PC-9 (cell line): ENCODE results near the gene SCAMP2. TPM values are rescaled to one million over a fixed set of nuclear protein-coding genes. Genes with fewer than 3 reads are reported as not detected.
"Not testable (repeated sequence)": the region's sequence is repeated elsewhere in the genome, so short reads cannot be mapped to it uniquely, and the experiment has no call there.

Experiments used
- BruUV-seq: library from RNA; stranded (reverse); fragments of 400-500 nt; replicated peaks from 2 replicates; lab custom pipeline; 2021; lab: Mats Ljungman, UMichigan
- CTCF ChIA-PET: fragments of 300-600 bp; sonication (Branson Sonifier 250); formaldehyde crosslinking; loops from one replicate; lab custom pipeline; 2022; ENCODE audit warnings: antibody characterized with exemption; lab: Charles Lee
- POLR2A ChIA-PET: fragments of 300-600 bp; sonication (Branson Sonifier 250); formaldehyde crosslinking; loops from one replicate; lab custom pipeline; 2022; ENCODE audit warnings: antibody characterized with exemption; ENCODE audit not compliant: unreplicated experiment; lab: Charles Lee
- DNase-seq, 2 experiments: peaks; one replicate each; pipeline versions ENCODE4 v3.0.0 to v3.0.0-alpha.2; 2015 to 2022; ENCODE audit warnings: mixed read lengths in 1 of 2
- H2AFZ ChIP-seq: fragments of 200-600 bp; sonication (generic); 2 replicates; pipeline ENCODE4 v1.8.1; 2017; ENCODE audit warnings: antibody characterized with exemption
- H3F3A ChIP-seq: fragments of 200-600 bp; sonication (generic); 2 replicates; pipeline ENCODE4 v1.8.1; 2017; ENCODE audit warnings: antibody characterized with exemption, mild to moderate bottlenecking, low read depth; ENCODE audit not compliant: insufficient read depth
- H3K27ac ChIP-seq: fragments of 200-600 bp; sonication (generic); 2 replicates; pipeline ENCODE4 v1.6.1; 2016; ENCODE audit warnings: mixed run types
- H3K27me3 ChIP-seq: fragments of 200-600 bp; sonication (generic); 2 replicates; pipeline ENCODE4 v1.6.1; 2016; ENCODE audit warnings: low read depth, mixed run types; ENCODE audit not compliant: insufficient read depth
- H3K36me3 ChIP-seq: fragments of 200-600 bp; sonication (generic); 2 replicates; pipeline ENCODE4 v1.6.1; 2016; ENCODE audit warnings: low read depth, mixed run types
- H3K4me1 ChIP-seq: fragments of 200-600 bp; sonication (generic); replicated peaks from 2 replicates; pipeline ENCODE4 v1.6.1; 2016; ENCODE audit warnings: mixed run types; ENCODE audit not compliant: insufficient read depth
- H3K4me2 ChIP-seq: fragments of 200-600 bp; sonication (generic); 2 replicates; pipeline ENCODE4 v1.6.1; 2017; ENCODE audit warnings: mixed run types
- H3K4me3 ChIP-seq: fragments of 200-600 bp; sonication (generic); 2 replicates; pipeline ENCODE4 v1.6.1; 2016; ENCODE audit warnings: mixed run types
- H3K79me2 ChIP-seq: fragments of 200-600 bp; sonication (generic); 2 replicates; pipeline ENCODE4 v1.6.1; 2017; ENCODE audit warnings: low read depth, mixed run types
- H3K9me2 ChIP-seq: fragments of 200-600 bp; sonication (generic); 2 replicates; pipeline ENCODE4 v1.8.1; 2017; ENCODE audit warnings: mild to moderate bottlenecking; ENCODE audit not compliant: insufficient read depth
- H3K9me3 ChIP-seq: fragments of 200-600 bp; sonication (generic); 2 replicates; pipeline ENCODE4 v1.8.1; 2016; ENCODE audit warnings: low read depth; ENCODE audit not compliant: insufficient read depth
- H4K20me1 ChIP-seq: fragments of 200-600 bp; sonication (generic); 2 replicates; pipeline ENCODE4 v1.8.1; 2017; ENCODE audit not compliant: insufficient read depth
- EZH2 ChIP-seq: fragments of 200-600 bp; sonication (generic); IDR thresholded peaks from 2 replicates; pipeline ENCODE4 v1.8.0; 2017; ENCODE audit warnings: antibody characterized with exemption, low read depth
- intact Hi-C: fragments of 100-400 bp; cut with micrococcal nuclease; formaldehyde crosslinking; loops from one replicate; pipeline ENCODE4 v1.10.0; 2022; ENCODE audit not compliant: unreplicated experiment
- total RNA-seq: library from RNA; stranded (reverse); gene quantifications from 2 replicates; pipeline ENCODE4 v1.2.3, GENCODE V29; 2021
- TF ChIP-seq, protein P1 (sequence below): fragments of 200-600 bp; sonication (generic); conservative IDR thresholded peaks from 2 replicates; pipeline ENCODE4 v1.6.1; 2017; ENCODE audit warnings: mixed run types, antibody characterized with exemption, mild to moderate bottlenecking, moderate library complexity

Gene SCAMP2
- total RNA-seq, 1 experiment from 2014 or later: 84.6 TPM

DNA sequence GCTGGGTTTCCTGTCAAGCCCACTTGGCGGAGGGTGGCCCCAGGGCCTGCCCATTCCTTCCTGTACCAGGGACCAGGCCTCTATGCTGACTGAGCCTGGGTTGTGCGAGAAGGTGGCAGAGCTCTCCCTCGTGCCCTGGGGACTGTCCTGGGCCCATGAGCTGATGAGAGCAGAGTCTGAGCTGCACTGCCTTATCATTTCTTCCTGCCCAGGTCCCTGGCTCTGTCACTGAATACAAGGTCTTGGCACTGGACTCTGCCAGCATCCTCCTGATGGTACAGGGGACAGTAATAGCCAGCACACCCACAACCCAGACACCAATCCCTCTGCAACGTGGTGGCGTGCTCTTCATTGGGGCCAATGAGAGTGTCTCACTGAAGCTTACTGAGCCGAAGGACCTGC is 24.1 kb upstream of the SCAMP2 start:
- Histone ChIP-seq H2AFZ (no peak overlapping the region), H3K27me3 (no peaks in the 10 kb centered on the region), H3K79me2 (no peaks in the 10 kb centered on the region), H3K4me1 (peaks cover 17% of the 10 kb centered on the region), H3K9me3 (no peaks in the 10 kb centered on the region), H3K27ac (no peak overlapping the region), H4K20me1 (no peaks in the 10 kb centered on the region), H3K36me3 (peaks cover 4% of the 10 kb centered on the region; the same call in 1 of the 2 replicates), H3K4me3 (no peak overlapping the region), H3K4me2 (no peak overlapping the region), H3K9me2 (no peaks in the 10 kb centered on the region), H3F3A (peaks cover 21% of the 10 kb centered on the region; the same call in 1 of the 2 replicates)
- TF ChIP-seq, protein P1, sequence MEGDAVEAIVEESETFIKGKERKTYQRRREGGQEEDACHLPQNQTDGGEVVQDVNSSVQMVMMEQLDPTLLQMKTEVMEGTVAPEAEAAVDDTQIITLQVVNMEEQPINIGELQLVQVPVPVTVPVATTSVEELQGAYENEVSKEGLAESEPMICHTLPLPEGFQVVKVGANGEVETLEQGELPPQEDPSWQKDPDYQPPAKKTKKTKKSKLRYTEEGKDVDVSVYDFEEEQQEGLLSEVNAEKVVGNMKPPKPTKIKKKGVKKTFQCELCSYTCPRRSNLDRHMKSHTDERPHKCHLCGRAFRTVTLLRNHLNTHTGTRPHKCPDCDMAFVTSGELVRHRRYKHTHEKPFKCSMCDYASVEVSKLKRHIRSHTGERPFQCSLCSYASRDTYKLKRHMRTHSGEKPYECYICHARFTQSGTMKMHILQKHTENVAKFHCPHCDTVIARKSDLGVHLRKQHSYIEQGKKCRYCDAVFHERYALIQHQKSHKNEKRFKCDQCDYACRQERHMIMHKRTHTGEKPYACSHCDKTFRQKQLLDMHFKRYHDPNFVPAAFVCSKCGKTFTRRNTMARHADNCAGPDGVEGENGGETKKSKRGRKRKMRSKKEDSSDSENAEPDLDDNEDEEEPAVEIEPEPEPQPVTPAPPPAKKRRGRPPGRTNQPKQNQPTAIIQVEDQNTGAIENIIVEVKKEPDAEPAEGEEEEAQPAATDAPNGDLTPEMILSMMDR: no peak
- no peak for TF ChIP-seq EZH2
- intact Hi-C loops: loop anchor here (5.0 kb wide), 1 partner anchor 40 kb away; no protein-coding TSS in a partner anchor
- BruUV-seq: no TSS peak
- ChIA-PET CTCF (no interaction called here), POLR2A (no interaction called here)
- DNase-seq: no peak

DNA sequence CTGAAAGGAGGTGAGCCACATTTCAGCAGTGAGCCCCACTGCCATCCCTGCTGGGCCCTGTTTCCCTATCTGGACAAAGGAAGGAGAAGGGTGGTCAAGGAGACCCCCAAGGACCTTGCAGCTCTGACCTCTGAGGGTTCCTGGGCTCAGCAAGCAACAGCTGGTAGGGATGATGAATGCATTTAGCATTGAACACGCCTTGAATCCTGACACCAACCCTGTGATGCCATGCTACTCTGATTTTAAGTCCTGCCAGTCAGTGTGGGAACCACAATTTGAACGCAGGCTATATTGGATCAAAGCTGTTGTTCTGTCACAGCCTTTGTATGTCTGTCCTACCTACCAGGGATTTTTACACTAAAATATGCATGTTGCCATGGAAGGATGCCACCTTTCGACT is 23.2 kb upstream of the SCAMP2 start:
- Histone ChIP-seq H2AFZ (no peak overlapping the region), H3K27me3 (no peaks in the 10 kb centered on the region), H3K36me3 (0 out of 2 replicates have a peak, but pooled peaks cover 4% of the 10 kb centered on the region), H3K4me2 (no peak overlapping the region), H3F3A (peaks cover 12% of the 10 kb centered on the region; the same call in 1 of the 2 replicates), H3K9me3 (no peaks in the 10 kb centered on the region), H3K27ac (no peak overlapping the region), H3K4me3 (no peak overlapping the region), H3K4me1 (peaks cover 18% of the 10 kb centered on the region), H3K79me2 (peaks cover 2% of the 10 kb centered on the region; the same call in 1 of the 2 replicates), H4K20me1 (no peaks in the 10 kb centered on the region), H3K9me2 (no peaks in the 10 kb centered on the region)
- ChIA-PET POLR2A (no interaction called here), CTCF (interaction anchor here (0.5 to 0.6 kb wide), 2 partner anchors 25 to 53 kb away, joined by 4 to 5 read pairs; no protein-coding TSS in a partner anchor)
- BruUV-seq: no TSS peak
- no peak for TF ChIP-seq EZH2
- TF ChIP-seq, protein P1: no peak
- no peak for DNase-seq
- intact Hi-C loops: loop anchor here (5.0 kb wide), 1 partner anchor 39 kb away; no protein-coding TSS in a partner anchor

DNA sequence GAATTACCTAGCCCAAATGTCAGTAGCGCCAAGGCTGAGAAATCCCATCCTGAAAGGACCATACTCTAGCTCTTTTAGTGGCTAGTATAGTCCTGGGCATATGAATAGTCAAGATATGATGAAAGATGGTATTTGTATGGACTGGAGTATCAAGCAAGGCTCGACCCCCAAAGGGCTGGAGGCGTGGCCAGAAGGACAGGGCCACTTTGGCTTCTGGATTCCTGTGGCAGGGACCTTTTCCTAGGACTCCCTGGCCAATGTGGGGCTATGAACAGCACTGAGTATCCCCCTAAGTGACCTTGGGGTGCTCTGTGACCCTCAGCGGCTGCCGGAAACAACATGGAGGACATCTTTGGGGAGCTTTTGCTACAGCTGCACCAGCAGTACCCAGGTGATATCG is 22.7 kb upstream of the SCAMP2 start:
- Histone ChIP-seq H3K9me2 (no peaks in the 10 kb centered on the region), H3K36me3 (0 out of 2 replicates have a peak, but pooled peaks cover 4% of the 10 kb centered on the region), H3F3A (peaks cover 11% of the 10 kb centered on the region; the same call in 1 of the 2 replicates), H3K9me3 (no peaks in the 10 kb centered on the region), H2AFZ (no peak overlapping the region), H3K27me3 (no peaks in the 10 kb centered on the region), H3K79me2 (peaks cover 7% of the 10 kb centered on the region; the same call in 1 of the 2 replicates), H3K27ac (no peak overlapping the region), H3K4me2 (no peak overlapping the region), H3K4me3 (no peak overlapping the region), H4K20me1 (no peaks in the 10 kb centered on the region), H3K4me1 (peaks cover 20% of the 10 kb centered on the region)
- no TSS peak for BruUV-seq
- DNase-seq: no peak
- ChIA-PET CTCF (interaction anchor here (0.6 kb wide), 2 partner anchors 15 to 54 kb away, joined by 4 to 7 read pairs; no protein-coding TSS in a partner anchor), POLR2A (no interaction called here)
- TF ChIP-seq EZH2: no peak
- TF ChIP-seq, protein P1: no peak
- intact Hi-C loops: loop anchor here (5.0 kb wide), 1 partner anchor 39 kb away; no protein-coding TSS in a partner anchor

DNA sequence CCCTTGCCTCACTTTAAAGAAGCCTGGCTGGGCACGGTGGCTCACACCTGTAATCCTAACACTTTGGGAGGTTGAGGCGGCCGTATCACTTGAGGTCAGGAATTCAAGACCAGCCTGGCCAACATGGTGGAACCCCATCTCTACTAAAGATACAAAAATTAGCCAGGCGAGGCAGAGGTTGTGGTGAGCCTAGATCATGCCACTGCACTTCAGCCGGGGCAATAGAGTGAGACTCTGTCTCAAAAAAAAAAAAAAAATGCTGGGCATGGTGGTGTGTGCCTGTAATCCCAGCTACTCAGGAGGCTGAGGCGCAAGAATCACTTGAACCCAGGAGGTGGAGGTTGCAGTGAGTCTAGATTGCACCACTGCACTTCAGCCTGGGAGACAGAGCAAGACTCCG is 21.2 kb upstream of the SCAMP2 start:
- H3K27me3 ChIP-seq, H3K9me2 ChIP-seq, POLR2A ChIA-PET, H3F3A ChIP-seq, H3K36me3 ChIP-seq, H3K4me2 ChIP-seq, DNase-seq, H3K27ac ChIP-seq, intact Hi-C loops, H4K20me1 ChIP-seq, BruUV-seq, H3K9me3 ChIP-seq, H2AFZ ChIP-seq, H3K4me3 ChIP-seq: not testable (repeated sequence)
- Histone ChIP-seq H3K4me1 (peaks cover 26% of the 10 kb centered on the region), H3K79me2 (peaks cover 14% of the 10 kb centered on the region)
- CTCF ChIA-PET: interaction anchor here (0.6 to 0.7 kb wide), 5 partner anchors 19 to 101 kb away, joined by 3 to 7 read pairs (median 3); no protein-coding TSS in a partner anchor
